Measurements from ENCODE around the gene ALKBH6. TPM values are rescaled to one million over a fixed set of nuclear protein-coding genes. Genes with fewer than 3 reads are reported as not detected.

ALKBH6 gene
- total RNA-seq, 1 donor from 2014 or later = 16.0 TPM

DNA sequence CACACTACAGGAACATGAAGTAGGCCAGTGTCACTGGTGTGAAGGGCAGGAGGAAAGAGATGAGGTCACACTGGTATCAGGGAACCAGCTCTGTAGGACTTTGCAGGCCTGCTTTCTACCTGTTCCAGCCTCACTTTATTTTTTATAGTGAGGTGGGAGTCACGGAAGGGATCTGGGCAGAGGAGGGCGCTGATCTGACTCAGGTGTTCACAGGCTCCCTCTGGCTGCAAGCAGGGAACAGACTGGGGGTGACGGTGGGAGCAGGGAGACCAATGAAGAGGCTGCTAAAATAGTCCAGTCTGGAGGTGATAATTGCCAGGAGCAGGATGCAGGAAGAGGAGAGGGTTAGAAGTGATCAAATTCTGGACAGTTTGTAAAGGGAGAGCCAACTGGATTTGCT lies 37.2 kb upstream of the ALKBH6 start:
- DNase-seq (ENCODE audit: extremely low spot score, unreplicated experiment) = no peak
- peak; percentile 17 for TF ChIP-seq CTCF (IDR thresholded peaks at IDR 0.05)
- H3K4me3 Mint-ChIP-seq (ENCODE audit: unreplicated experiment) = peak overlapping the region; percentile 31
- no peak overlapping the region for H3K27ac Mint-ChIP-seq (ENCODE audit: unreplicated experiment)
- H3K9me3 Mint-ChIP-seq (ENCODE audit: unreplicated experiment) = no peaks in the 10 kb centered on the region
- H3K27me3 Mint-ChIP-seq (ENCODE audit: unreplicated experiment) = no peaks in the 10 kb centered on the region
- peaks cover 4% of the 10 kb centered on the region for H3K36me3 Mint-ChIP-seq (ENCODE audit: unreplicated experiment)
- H3K4me1 Mint-ChIP-seq (ENCODE audit: unreplicated experiment) = peaks cover 18% of the 10 kb centered on the region

DNA sequence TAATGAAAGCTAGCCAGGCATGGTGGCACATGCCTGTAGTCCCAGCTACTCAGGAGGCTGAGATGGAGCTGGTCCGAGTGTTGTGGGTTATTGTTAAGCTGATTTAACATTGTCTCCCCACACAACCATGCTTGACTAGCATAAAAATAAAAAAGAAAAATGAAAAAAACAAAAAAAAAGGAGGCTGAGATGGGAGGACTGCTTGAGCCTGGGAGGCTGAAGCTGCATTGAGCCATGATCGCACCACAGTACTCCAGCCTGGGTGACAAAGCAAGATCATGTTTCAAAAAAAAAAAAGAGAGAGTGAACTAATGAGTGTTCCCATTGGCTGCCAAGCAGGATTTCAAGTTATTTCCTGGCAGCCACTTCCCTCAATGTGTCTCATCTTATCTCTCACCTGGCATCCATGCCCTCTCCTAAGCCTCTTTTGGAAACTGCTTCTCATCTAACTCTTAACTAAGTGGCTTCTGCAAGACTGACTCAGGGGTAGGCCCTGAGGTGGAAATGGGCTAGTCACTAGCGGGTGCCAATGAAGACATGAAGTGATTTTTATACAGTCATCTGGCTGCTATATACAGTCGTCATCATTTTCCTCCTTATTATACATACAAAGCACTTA lies 35.2 kb upstream of the ALKBH6 start:
- no peak for TF ChIP-seq CTCF (IDR thresholded peaks at IDR 0.05)
- DNase-seq (ENCODE audit: extremely low spot score, unreplicated experiment) = no peak
- H3K4me3 Mint-ChIP-seq (ENCODE audit: unreplicated experiment) = no peak overlapping the region
- no peaks in the 10 kb centered on the region for H3K9me3 Mint-ChIP-seq (ENCODE audit: unreplicated experiment)
- peaks cover 7% of the 10 kb centered on the region for H3K36me3 Mint-ChIP-seq (ENCODE audit: unreplicated experiment)
- H3K27ac Mint-ChIP-seq (ENCODE audit: unreplicated experiment) = no peak overlapping the region
- no peaks in the 10 kb centered on the region for H3K27me3 Mint-ChIP-seq (ENCODE audit: unreplicated experiment)
- H3K4me1 Mint-ChIP-seq (ENCODE audit: unreplicated experiment) = peaks cover 11% of the 10 kb centered on the region

- peaks cover 9% of the 10 kb centered on the region for H3K36me3 Mint-ChIP-seq (ENCODE audit: unreplicated experiment)
- DNase-seq (ENCODE audit: extremely low spot score, unreplicated experiment) = no peak
- H3K27me3 Mint-ChIP-seq (ENCODE audit: unreplicated experiment) = no peaks in the 10 kb centered on the region
- H3K4me1 Mint-ChIP-seq (ENCODE audit: unreplicated experiment) = peaks cover 5% of the 10 kb centered on the region
- no peak overlapping the region for H3K27ac Mint-ChIP-seq (ENCODE audit: unreplicated experiment)
- no peak overlapping the region for H3K4me3 Mint-ChIP-seq (ENCODE audit: unreplicated experiment)
- no peaks in the 10 kb centered on the region for H3K9me3 Mint-ChIP-seq (ENCODE audit: unreplicated experiment)
- TF ChIP-seq CTCF (IDR thresholded peaks at IDR 0.05) = no peak
These were observed 33.8 kb upstream of the ALKBH6 start for GRCh38 chr19:36047835-36048234.

DNA sequence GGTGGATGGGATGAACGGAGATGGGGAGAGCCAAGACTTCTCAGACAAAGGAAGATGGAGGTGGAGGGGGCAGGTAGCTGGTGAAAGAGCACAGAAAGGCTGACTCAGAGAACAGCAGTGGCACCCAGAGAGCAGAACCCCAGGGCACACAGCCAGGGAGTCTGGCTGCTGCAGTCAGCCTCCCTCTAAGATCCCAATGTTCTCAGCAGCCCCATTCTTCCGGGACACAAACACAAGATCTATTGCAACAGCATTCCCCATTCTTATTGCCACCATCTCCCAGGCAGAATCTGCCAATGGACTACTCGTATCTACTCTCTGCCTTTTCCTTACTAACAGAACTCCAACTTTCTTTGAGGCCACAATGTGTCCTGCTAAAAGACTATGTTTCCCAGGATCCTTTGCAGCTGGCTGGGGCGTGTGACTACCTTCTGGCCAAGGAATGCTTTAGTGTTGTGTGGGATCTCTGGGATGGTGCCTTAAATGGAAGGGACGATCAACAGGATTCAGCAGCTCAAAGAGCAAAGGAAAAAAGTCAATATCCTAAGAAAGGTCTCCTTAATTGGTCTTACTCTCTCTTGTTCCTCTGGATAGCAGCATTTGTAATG lies 32.5 kb upstream of the ALKBH6 start:
- H3K4me1 Mint-ChIP-seq (ENCODE audit: unreplicated experiment) = peaks cover 10% of the 10 kb centered on the region
- H3K27me3 Mint-ChIP-seq (ENCODE audit: unreplicated experiment) = no peaks in the 10 kb centered on the region
- peaks cover 9% of the 10 kb centered on the region for H3K36me3 Mint-ChIP-seq (ENCODE audit: unreplicated experiment)
- H3K4me3 Mint-ChIP-seq (ENCODE audit: unreplicated experiment) = no peak overlapping the region
- no peak overlapping the region for H3K27ac Mint-ChIP-seq (ENCODE audit: unreplicated experiment)
- no peak for TF ChIP-seq CTCF (IDR thresholded peaks at IDR 0.05)
- no peaks in the 10 kb centered on the region for H3K9me3 Mint-ChIP-seq (ENCODE audit: unreplicated experiment)
- no peak for DNase-seq (ENCODE audit: extremely low spot score, unreplicated experiment)

DNA sequence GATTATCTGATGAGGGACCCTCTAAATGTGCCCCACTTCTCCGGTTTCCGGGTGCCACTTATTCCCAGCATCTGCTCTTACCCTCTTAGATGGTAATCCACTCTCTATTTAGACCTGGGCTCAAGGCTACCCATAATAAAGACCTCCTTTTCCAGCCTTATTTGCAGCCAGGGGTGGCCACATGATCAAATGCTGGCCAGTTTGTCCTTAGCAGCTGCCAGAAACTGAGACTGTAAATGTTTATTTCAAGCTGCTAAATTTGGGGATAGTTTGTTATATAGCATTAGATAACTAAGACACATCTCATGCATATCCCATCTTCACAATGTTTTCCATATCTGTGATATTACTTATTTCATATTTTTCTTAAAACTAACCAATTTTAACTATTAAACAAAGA lies 29.9 kb upstream of the ALKBH6 start:
- Mint-ChIP-seq H3K27me3 (ENCODE audit: unreplicated experiment) (no peaks in the 10 kb centered on the region), H3K4me3 (ENCODE audit: unreplicated experiment) (no peak overlapping the region), H3K27ac (ENCODE audit: unreplicated experiment) (no peak overlapping the region), H3K4me1 (ENCODE audit: unreplicated experiment) (peaks cover 16% of the 10 kb centered on the region), H3K36me3 (ENCODE audit: unreplicated experiment) (peaks cover 7% of the 10 kb centered on the region), H3K9me3 (ENCODE audit: unreplicated experiment) (no peaks in the 10 kb centered on the region)
- no peak for TF ChIP-seq CTCF (IDR thresholded peaks at IDR 0.05)
- DNase-seq (ENCODE audit: extremely low spot score, unreplicated experiment) = no peak
